ENCODE results near the gene RAP2B.
"Not testable (repeated sequence)": the region's sequence is repeated elsewhere in the genome, so short reads cannot be mapped to it uniquely, and the experiment has no call there.

Gene RAP2B

DNA sequence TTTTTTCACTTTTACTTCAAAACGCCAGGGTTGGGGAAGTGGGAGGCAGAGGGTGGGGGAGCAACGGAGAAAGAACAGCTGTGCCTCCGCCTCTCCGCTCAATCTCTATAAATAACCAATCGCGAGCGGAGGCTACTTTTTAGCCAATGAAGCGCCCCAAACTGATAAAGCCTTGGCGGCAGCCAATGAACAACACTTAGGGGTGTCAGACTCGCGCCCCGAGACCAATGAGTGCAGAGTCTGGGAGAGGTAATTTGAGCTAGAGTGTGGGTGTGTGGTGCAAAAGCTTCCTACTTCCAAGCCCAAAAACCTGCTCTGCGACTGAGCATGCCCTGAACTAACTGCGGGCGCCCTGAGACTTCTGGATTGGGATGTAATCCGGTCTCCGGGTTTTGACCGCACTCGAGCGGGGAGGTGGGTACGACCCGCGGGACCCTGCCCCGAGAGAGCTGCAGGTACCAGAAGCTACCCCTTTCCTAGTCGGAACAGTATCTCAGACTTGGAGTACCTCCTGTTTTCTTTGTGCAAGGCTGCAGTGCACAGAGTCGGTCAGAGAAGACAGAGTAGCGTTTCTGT lies 800 bp upstream of the RAP2B start:
- peak; percentile 92 for DNase-seq

- no peak for DNase-seq
Observed at GRCh38 chr3:153162513-153163392, 727 bp downstream of the RAP2B start.

GRCh38 chr3:153163393-153163724 lies 1.3 kb downstream of the RAP2B start:
- no peak for DNase-seq

DNA sequence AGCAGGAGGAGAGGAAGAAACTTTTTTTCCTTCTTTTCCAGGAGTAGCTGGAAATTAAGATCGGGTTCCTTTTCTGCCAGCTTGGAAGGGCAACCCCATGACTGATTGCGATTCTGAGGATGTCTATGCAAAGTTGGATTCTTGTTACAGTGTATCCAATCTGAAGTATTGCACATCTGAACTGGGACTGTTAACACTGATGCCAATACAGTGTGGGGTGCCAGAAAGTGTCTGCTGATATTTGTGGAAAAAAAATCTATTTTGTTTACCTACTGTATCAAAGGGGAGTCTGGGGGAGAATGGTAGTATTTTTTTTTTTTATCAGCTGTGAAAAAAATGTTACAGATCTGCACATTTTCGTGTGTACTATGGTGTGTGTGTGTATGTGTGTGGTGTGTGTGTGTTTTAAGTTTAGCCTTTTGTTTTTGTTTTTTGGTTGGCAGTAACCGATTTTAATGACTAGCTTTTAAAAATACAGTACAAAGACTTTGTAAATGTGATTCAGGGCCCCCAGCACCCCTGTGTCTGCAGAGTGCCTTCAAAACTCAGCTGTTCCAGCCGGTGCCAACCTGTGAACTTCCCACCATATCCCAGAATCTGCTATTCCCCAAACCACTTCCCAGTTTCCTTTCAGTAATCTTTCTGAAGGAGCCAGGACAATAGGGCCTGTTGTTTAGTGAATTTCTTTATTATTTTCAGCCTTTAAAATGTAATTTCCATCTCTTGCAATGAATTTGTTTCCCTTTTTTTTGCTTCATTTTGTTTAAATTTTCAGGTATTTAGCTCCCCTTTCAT lies 1.9 kb downstream of the RAP2B start:
- DNase-seq, result no peak

- DNase-seq, result no peak
Observed at GRCh38 chr3:153165261-153165681, 3.2 kb downstream of the RAP2B start.

GRCh38 chr3:153166206-153166605 lies 4.2 kb downstream of the RAP2B start:
- DNase-seq, result no peak

DNA sequence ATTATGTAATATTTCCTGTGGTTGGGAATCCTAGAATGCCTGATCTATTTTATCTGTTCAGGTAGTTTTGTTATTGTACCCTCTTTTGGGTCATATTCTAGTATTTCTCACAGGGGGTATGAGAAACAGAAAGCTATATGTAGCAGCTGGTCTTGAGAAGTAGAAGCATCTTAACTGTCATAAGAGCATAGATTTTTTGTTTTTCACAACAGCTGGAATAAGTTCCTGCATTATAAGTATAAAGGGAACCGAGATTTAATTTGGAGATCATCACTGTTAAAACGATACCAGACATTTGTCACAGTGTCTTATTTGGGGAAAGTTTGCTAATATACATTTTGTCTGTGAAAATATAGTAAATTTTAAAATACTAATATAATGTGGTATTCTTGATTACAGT lies 4.8 kb downstream of the RAP2B start:
- no peak for DNase-seq

GRCh38 chr3:153169793-153170383 lies 7.9 kb downstream of the RAP2B start:
- DNase-seq, result no peak

- DNase-seq, result no peak
Observed at GRCh38 chr3:153171256-153171655, 9.2 kb downstream of the RAP2B start.

DNA sequence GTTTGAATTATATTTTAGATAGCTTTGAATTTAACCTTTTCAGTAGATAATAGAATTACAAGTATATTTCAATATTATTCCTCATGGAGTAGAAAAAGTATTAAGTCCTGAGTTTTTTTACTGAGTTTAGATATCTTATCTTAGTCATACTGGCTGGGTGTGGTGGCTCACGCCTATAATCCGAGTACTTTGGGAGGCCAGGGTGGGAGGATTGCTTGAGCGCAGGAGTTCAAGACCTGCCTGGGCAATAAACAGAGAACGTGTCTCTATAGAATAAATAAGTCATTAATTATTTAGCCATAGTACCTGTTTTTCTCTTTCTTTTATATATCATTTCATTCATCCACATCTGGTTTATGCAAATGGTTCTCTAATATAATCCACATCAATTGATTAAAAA lies 9.9 kb downstream of the RAP2B start:
- DNase-seq, result no peak

GRCh38 chr3:153172796-153173757 lies 11.1 kb downstream of the RAP2B start:
- DNase-seq, result no peak

DNA sequence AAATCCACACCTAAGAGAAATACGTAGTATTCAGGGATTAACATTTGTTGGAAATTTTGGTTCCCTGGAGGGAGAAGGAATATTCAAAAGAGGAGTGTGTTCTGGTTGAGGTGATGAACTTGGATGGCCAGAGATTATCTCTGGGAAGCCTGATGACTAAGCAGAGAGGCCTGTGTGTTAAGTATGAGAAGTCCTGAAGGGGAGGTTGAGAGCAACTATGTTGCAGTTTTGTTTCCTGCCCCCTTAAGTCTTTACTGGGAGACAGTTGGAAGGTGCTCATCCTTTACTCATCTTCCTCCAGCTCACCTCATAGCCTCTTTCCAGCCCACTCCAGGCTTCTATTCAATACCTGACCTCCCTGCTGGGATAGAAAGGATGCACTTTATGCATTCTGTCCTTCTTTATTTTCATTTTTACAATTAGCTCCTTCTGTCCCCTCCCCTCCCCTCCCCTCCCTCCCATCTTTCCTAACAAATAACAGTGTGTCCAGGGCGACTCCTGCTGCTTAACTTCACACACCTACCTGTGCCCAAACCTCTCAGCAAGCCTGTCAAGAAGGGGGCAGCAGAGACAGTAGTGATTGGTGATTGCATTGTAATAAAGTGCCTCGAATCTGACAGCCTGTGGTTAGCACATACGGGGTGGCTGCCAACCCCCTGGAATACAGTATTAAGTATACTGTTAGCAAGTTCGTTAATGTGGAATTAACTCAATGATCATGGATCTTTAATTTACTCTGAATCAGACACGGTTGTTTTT lies 11.9 kb downstream of the RAP2B start:
- DNase-seq, result no peak

GRCh38 chr3:153176197-153176596 lies 14.2 kb downstream of the RAP2B start:
- DNase-seq, result no peak

- DNase-seq, result no peak
Observed at GRCh38 chr3:153180860-153181372, 18.9 kb downstream of the RAP2B start.

DNA sequence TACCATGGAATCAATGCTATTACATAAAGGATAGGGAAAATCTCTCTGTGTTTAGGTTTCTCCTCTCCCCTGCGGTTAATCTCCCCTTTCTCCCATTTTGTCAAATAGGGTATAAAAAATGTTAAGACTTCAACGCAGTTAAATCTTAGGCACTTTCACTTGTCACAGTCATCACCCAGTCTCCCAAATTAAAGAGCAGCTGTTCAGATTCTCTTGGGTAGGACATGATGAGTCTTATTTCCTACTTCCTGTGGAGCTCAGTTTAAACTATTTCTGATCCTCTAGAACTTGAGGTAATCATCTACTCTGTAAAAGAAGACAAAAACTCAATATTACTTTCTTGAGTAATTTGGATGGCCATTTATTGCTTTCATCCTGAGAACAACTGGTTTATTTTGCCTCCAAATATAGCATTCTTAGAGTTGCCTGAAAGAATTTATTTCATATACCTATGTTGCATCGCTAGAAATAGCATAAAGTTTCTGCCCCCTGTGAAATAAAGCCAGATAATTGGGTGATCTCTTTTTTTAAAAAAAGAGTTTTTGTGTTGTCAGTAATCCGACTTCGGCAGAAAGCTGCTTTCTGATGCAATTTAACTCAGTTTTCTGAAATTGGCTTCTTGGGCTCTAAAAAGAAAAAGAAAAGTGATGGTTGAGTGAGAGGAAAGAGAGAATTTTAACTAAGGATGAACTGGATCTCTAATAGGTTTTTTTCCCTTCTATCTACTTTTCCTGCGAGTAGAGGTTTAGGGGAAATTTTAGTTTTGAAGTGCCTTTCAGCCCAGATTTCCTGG lies 20.7 kb downstream of the RAP2B start:
- no peak for DNase-seq

- DNase-seq, result no peak
Observed at GRCh38 chr3:153190923-153191322, 28.9 kb downstream of the RAP2B start.

DNA sequence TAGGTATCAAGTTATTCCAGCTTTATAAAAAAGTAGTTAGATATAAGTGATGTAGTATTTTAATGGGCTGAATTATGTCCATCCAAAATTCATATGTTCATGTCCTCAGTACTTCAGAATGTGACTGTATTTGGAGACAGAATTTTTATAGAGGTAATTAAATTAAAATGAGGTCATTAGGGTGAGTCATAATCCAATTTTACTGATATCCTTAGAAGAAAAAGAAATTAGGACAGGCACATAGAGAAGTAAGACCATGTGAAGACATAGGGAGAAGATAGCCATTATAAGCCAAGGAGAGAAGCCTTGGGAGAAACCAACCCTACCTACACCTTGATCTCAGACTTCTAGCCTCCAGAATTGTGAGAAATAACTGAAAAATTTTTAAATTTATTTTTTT lies 30.3 kb downstream of the RAP2B start:
- no peak for DNase-seq

- DNase-seq, result not testable (repeated sequence)
Observed at GRCh38 chr3:153193786-153194476, 31.9 kb downstream of the RAP2B start.

DNA sequence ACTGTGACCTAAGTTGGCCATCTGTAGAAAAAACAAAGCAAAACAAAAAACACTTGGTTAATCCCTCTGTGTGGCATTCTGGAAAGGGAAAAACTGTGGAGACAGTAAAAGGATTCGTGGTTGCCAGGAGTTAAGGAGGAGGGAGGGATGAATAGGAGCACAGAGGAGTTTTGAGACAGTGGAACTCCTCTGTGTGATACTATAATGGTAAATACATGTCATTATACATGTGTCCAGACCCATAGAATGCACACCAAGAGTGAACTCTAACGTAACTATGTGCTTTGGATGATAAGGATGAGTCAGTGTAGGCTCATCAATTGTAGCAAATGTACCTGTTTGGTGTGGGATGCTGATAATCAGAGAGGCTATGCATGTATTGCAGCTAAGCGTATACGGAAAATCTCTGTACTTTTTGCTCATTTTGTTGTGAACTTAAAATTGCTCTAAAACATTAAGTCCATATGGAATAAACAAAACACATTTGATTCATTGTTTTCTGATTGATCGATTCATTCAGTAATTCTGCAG lies 33.4 kb downstream of the RAP2B start:
- no peak for DNase-seq

Measured in GOT3 (cell line).